Measurements from ENCODE around the gene MAML3. TPM values are rescaled to one million over a fixed set of nuclear protein-coding genes. Genes with fewer than 3 reads are reported as not detected.

MAML3 gene
- total RNA-seq, 1 donor: 0.72 TPM

- H3K9me3 ChIP-seq (ENCODE audit: low read depth, low read length): no peaks in the 10 kb centered on the region
- no peaks in the 10 kb centered on the region for H3K36me3 ChIP-seq (ENCODE audit: insufficient read depth, low read length)
- H3K4me3 ChIP-seq (ENCODE audit: insufficient read depth, low read length): no peak overlapping the region
- peaks cover 10% of the 10 kb centered on the region for H3K4me1 ChIP-seq (ENCODE audit: insufficient read depth, low read length)
- no peak for DNase-seq (ENCODE audit: insufficient read length, low spot score, missing footprints)
- H4K20me1 ChIP-seq (ENCODE audit: insufficient read depth, low read length): no peaks in the 10 kb centered on the region
- no peak overlapping the region for H3K27ac ChIP-seq (ENCODE audit: low read depth, low read length)
- H2AFZ ChIP-seq (ENCODE audit: low read length): no peak overlapping the region
- TF ChIP-seq, protein P1, sequence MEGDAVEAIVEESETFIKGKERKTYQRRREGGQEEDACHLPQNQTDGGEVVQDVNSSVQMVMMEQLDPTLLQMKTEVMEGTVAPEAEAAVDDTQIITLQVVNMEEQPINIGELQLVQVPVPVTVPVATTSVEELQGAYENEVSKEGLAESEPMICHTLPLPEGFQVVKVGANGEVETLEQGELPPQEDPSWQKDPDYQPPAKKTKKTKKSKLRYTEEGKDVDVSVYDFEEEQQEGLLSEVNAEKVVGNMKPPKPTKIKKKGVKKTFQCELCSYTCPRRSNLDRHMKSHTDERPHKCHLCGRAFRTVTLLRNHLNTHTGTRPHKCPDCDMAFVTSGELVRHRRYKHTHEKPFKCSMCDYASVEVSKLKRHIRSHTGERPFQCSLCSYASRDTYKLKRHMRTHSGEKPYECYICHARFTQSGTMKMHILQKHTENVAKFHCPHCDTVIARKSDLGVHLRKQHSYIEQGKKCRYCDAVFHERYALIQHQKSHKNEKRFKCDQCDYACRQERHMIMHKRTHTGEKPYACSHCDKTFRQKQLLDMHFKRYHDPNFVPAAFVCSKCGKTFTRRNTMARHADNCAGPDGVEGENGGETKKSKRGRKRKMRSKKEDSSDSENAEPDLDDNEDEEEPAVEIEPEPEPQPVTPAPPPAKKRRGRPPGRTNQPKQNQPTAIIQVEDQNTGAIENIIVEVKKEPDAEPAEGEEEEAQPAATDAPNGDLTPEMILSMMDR (IDR thresholded peaks at IDR 0.05; ENCODE audit: extremely low read depth, low read depth, low read length): no peak
- H3K79me2 ChIP-seq (ENCODE audit: insufficient read depth, low read length): no peaks in the 10 kb centered on the region
- peaks cover 6% of the 10 kb centered on the region for H3K27me3 ChIP-seq (ENCODE audit: insufficient read depth, low read length)
- no peak overlapping the region for H3K4me2 ChIP-seq (ENCODE audit: insufficient read depth, low read length)
Observed at GRCh38 chr4:140046016-140046415, 108.0 kb downstream of the MAML3 start.

DNA sequence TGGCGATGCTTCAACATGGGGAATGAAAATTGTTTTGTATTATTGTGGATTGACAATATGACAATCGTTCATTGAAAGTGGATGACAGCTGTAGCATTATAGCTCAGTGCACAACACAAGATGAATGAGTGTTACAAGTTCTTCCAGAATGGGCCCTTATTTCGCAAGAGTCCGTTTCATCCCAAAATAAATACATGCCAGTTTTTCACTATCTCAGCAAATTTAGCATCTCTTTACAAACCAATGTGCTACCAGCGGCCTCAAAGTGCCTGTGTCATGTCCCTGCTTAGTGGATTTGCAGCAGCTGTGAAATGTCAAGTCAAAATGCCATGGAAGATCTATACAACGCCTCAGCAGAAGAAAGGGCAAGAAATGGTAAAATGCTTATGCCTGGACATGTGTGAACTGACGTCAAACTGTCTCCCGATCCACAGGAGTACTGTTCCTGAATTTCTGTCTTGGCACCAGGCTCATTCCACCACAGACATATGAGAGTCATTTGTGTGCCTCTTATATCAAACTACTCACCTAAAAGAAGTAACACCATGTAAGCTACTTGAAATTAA is 109.6 kb downstream of the MAML3 start:
- H2AFZ ChIP-seq (ENCODE audit: low read length): no peak overlapping the region
- H3K79me2 ChIP-seq (ENCODE audit: insufficient read depth, low read length): no peaks in the 10 kb centered on the region
- H3K36me3 ChIP-seq (ENCODE audit: insufficient read depth, low read length): no peaks in the 10 kb centered on the region
- H3K27me3 ChIP-seq (ENCODE audit: insufficient read depth, low read length): peaks cover 6% of the 10 kb centered on the region
- no peak for DNase-seq (ENCODE audit: insufficient read length, low spot score, missing footprints)
- no peak overlapping the region for H3K27ac ChIP-seq (ENCODE audit: low read depth, low read length)
- TF ChIP-seq, protein P1 (IDR thresholded peaks at IDR 0.05; ENCODE audit: extremely low read depth, low read depth, low read length): no peak
- peaks cover 9% of the 10 kb centered on the region for H3K4me1 ChIP-seq (ENCODE audit: insufficient read depth, low read length)
- no peak overlapping the region for H3K4me2 ChIP-seq (ENCODE audit: insufficient read depth, low read length)
- no peak overlapping the region for H3K4me3 ChIP-seq (ENCODE audit: insufficient read depth, low read length)
- H3K9me3 ChIP-seq (ENCODE audit: low read depth, low read length): no peaks in the 10 kb centered on the region
- H4K20me1 ChIP-seq (ENCODE audit: insufficient read depth, low read length): no peaks in the 10 kb centered on the region

GRCh38 chr4:140042634-140043033 is 111.3 kb downstream of the MAML3 start:
- Histone ChIP-seq H3K9me3 (ENCODE audit: low read depth, low read length) (no peaks in the 10 kb centered on the region), H3K4me3 (ENCODE audit: insufficient read depth, low read length) (no peak overlapping the region), H2AFZ (ENCODE audit: low read length) (no peak overlapping the region), H3K79me2 (ENCODE audit: insufficient read depth, low read length) (no peaks in the 10 kb centered on the region), H4K20me1 (ENCODE audit: insufficient read depth, low read length) (no peaks in the 10 kb centered on the region), H3K4me2 (ENCODE audit: insufficient read depth, low read length) (no peak overlapping the region), H3K27me3 (ENCODE audit: insufficient read depth, low read length) (no peaks in the 10 kb centered on the region), H3K4me1 (ENCODE audit: insufficient read depth, low read length) (peaks cover 12% of the 10 kb centered on the region), H3K36me3 (ENCODE audit: insufficient read depth, low read length) (no peaks in the 10 kb centered on the region), H3K27ac (ENCODE audit: low read depth, low read length) (no peak overlapping the region)
- TF ChIP-seq, protein P1 (IDR thresholded peaks at IDR 0.05; ENCODE audit: extremely low read depth, low read depth, low read length): no peak
- DNase-seq (ENCODE audit: insufficient read length, low spot score, missing footprints): no peak

- Histone ChIP-seq H3K36me3 (ENCODE audit: insufficient read depth, low read length) (no peaks in the 10 kb centered on the region), H3K4me1 (ENCODE audit: insufficient read depth, low read length) (peaks cover 19% of the 10 kb centered on the region), H4K20me1 (ENCODE audit: insufficient read depth, low read length) (no peaks in the 10 kb centered on the region), H2AFZ (ENCODE audit: low read length) (no peak overlapping the region), H3K4me3 (ENCODE audit: insufficient read depth, low read length) (peak overlapping the region; percentile 16), H3K27me3 (ENCODE audit: insufficient read depth, low read length) (no peaks in the 10 kb centered on the region), H3K4me2 (ENCODE audit: insufficient read depth, low read length) (peak overlapping the region; percentile 71), H3K9me3 (ENCODE audit: low read depth, low read length) (no peaks in the 10 kb centered on the region), H3K79me2 (ENCODE audit: insufficient read depth, low read length) (no peaks in the 10 kb centered on the region), H3K27ac (ENCODE audit: low read depth, low read length) (peak overlapping the region; percentile 79)
- DNase-seq (ENCODE audit: insufficient read length, low spot score, missing footprints): no peak
- TF ChIP-seq, protein P1 (IDR thresholded peaks at IDR 0.05; ENCODE audit: extremely low read depth, low read depth, low read length): no peak
Observed at GRCh38 chr4:140038031-140038533, 115.9 kb downstream of the MAML3 start.

Data from osteoblast (primary cell).